Measurements from ENCODE around the gene PRAMEF12. TPM values are rescaled to one million over a fixed set of nuclear protein-coding genes. Genes with fewer than 3 reads are reported as not detected.
"Not testable (repeated sequence)": the region's sequence is repeated elsewhere in the genome, so short reads cannot be mapped to it uniquely, and the experiment has no call there.

The PRAMEF12 gene
- total and polyA plus RNA-seq, 5 donors from 2014 or later = not detected

DNA sequence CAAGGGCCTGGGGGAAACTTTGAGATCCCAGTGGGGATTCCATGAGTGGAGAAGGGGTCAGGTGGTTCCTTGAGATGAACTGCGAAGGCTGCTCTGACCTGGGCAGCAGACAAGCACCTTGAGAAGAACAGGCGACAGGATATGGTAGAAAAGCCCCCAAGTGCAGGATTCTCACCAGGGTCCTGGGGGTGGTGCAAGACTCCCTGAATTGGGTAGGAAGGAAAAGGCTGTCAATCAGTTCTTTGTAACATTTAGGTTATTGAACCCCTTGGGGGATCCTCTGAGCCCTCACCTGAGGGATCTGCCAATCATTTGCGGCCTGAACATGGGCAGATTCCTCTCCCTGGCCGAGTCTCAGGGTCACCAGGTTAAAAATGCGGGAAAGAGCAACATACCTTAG lies 2.4 kb upstream of the PRAMEF12 start:
- no peaks in the 10 kb centered on the region for H3K9me3 ChIP-seq (ENCODE audit: control insufficient read depth in 2 of 2, low read length in 2 of 2)
- Mint-ChIP-seq H3K4me3 (no peak overlapping the region), H3K36me3 (no peaks in the 10 kb centered on the region), H3K27ac (no peak overlapping the region), H3K27me3 (peaks cover 18% of the 10 kb centered on the region), H3K4me1 (no peaks in the 10 kb centered on the region), H3K9me3 (peaks cover 0 to 1% (median 0%) of the 10 kb centered on the region in 7 donors)
- no peak for DNase-seq
- no peaks in the 10 kb centered on the region for H3K36me3 ChIP-seq (ENCODE audit: control insufficient read depth, insufficient read depth, low read length)
- H3K4me1 ChIP-seq (ENCODE audit: control insufficient read depth, insufficient read depth, low read length, poor library complexity, severe bottlenecking) = no peaks in the 10 kb centered on the region
- no peak overlapping the region for H3K27ac ChIP-seq (ENCODE audit: insufficient read depth, low read length, poor library complexity, severe bottlenecking)
- no peak overlapping the region for H3K4me3 ChIP-seq (ENCODE audit: low read depth, low read length)
- ATAC-seq (ENCODE audit: low read depth in 2 of 2) = no peak
- H3K27me3 ChIP-seq (ENCODE audit: control insufficient read depth, insufficient read depth, low read length) = peaks cover 3% of the 10 kb centered on the region

GRCh38 chr1:12772520-12772919 lies 1.0 kb upstream of the PRAMEF12 start:
- DNase-seq = no peak
- H3K27ac Mint-ChIP-seq = no peak overlapping the region
- H3K4me1 Mint-ChIP-seq = no peaks in the 10 kb centered on the region
- H3K27me3 Mint-ChIP-seq = peaks cover 15% of the 10 kb centered on the region
- H3K36me3 Mint-ChIP-seq = no peaks in the 10 kb centered on the region
- H3K9me3 Mint-ChIP-seq = peaks cover 0 to 1% (median 0%) of the 10 kb centered on the region in 7 donors
- Histone ChIP-seq H3K36me3 (ENCODE audit: control insufficient read depth, insufficient read depth, low read length) (no peaks in the 10 kb centered on the region), H3K27ac (ENCODE audit: insufficient read depth, low read length, poor library complexity, severe bottlenecking) (no peak overlapping the region), H3K9me3 (ENCODE audit: control insufficient read depth in 2 of 2, low read length in 2 of 2) (no peaks in the 10 kb centered on the region), H3K4me1 (ENCODE audit: control insufficient read depth, insufficient read depth, low read length, poor library complexity, severe bottlenecking) (no peaks in the 10 kb centered on the region), H3K4me3 (ENCODE audit: low read depth, low read length) (no peak overlapping the region), H3K27me3 (ENCODE audit: control insufficient read depth, insufficient read depth, low read length) (peaks cover 2% of the 10 kb centered on the region)
- no peak overlapping the region for H3K4me3 Mint-ChIP-seq
- ATAC-seq (ENCODE audit: low read depth in 2 of 2) = no peak

- H3K27ac Mint-ChIP-seq = no peak overlapping the region
- Histone ChIP-seq H3K9me3 (ENCODE audit: control insufficient read depth in 2 of 2, low read length in 2 of 2) (no peaks in the 10 kb centered on the region), H3K4me1 (ENCODE audit: control insufficient read depth, insufficient read depth, low read length, poor library complexity, severe bottlenecking) (no peaks in the 10 kb centered on the region), H3K4me3 (ENCODE audit: low read depth, low read length) (no peak overlapping the region), H3K36me3 (ENCODE audit: control insufficient read depth, insufficient read depth, low read length) (no peaks in the 10 kb centered on the region), H3K27me3 (ENCODE audit: control insufficient read depth, insufficient read depth, low read length) (peaks cover 3% of the 10 kb centered on the region), H3K27ac (ENCODE audit: insufficient read depth, low read length, poor library complexity, severe bottlenecking) (no peak overlapping the region)
- H3K27me3 Mint-ChIP-seq = peaks cover 5% of the 10 kb centered on the region
- no peak overlapping the region for H3K4me3 Mint-ChIP-seq
- no peaks in the 10 kb centered on the region for H3K36me3 Mint-ChIP-seq
- H3K4me1 Mint-ChIP-seq = no peaks in the 10 kb centered on the region
- DNase-seq = no peak
- no peak for ATAC-seq (ENCODE audit: low read depth in 2 of 2)
- peaks cover 0 to 1% (median 0%) of the 10 kb centered on the region in 7 donors for H3K9me3 Mint-ChIP-seq
These were observed 1.3 kb downstream of the PRAMEF12 start for GRCh38 chr1:12774801-12775345.

DNA sequence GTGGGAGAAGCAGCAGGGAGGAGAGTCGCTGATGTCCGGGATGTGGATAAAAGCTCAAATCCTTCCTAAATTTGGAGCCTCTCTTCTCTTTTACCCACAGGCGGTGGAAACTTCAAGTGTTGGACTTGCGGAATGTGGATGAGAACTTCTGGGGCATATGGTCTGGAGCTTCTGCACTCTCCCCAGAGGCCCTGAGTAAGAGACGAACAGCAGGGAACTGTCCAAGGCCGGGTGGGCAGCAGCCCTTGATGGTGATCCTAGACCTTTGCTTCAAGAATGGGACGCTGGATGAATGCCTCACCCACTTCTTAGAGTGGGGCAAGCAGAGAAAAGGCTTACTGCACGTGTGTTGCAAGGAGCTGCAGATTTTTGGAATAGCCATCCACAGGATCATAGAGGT lies 1.9 kb downstream of the PRAMEF12 start:
- ATAC-seq (ENCODE audit: low read depth in 2 of 2) (no peak), DNase-seq (no peak)
- H3K9me3 ChIP-seq (ENCODE audit: control insufficient read depth in 2 of 2, low read length in 2 of 2) = no peaks in the 10 kb centered on the region
- no peak overlapping the region for H3K4me3 ChIP-seq (ENCODE audit: low read depth, low read length)
- no peaks in the 10 kb centered on the region for H3K4me1 ChIP-seq (ENCODE audit: control insufficient read depth, insufficient read depth, low read length, poor library complexity, severe bottlenecking)
- H3K36me3 Mint-ChIP-seq = no peaks in the 10 kb centered on the region
- no peak overlapping the region for H3K27ac Mint-ChIP-seq
- H3K27ac ChIP-seq (ENCODE audit: insufficient read depth, low read length, poor library complexity, severe bottlenecking) = no peak overlapping the region
- H3K27me3 Mint-ChIP-seq = peaks cover 5% of the 10 kb centered on the region
- H3K4me1 Mint-ChIP-seq = no peaks in the 10 kb centered on the region
- H3K9me3 Mint-ChIP-seq = no peaks in the 10 kb centered on the region
- no peaks in the 10 kb centered on the region for H3K36me3 ChIP-seq (ENCODE audit: control insufficient read depth, insufficient read depth, low read length)
- no peak overlapping the region for H3K4me3 Mint-ChIP-seq
- H3K27me3 ChIP-seq (ENCODE audit: control insufficient read depth, insufficient read depth, low read length) = peaks cover 3% of the 10 kb centered on the region

GRCh38 chr1:12776801-12777557 lies 3.4 kb downstream of the PRAMEF12 start:
- H3K27me3 Mint-ChIP-seq = peaks cover 5% of the 10 kb centered on the region
- H3K27me3 ChIP-seq (ENCODE audit: control insufficient read depth, insufficient read depth, low read length) = peaks cover 3% of the 10 kb centered on the region
- no peak overlapping the region for H3K27ac Mint-ChIP-seq
- H3K4me3 ChIP-seq (ENCODE audit: low read depth, low read length) = no peak overlapping the region
- no peaks in the 10 kb centered on the region for H3K9me3 Mint-ChIP-seq
- no peaks in the 10 kb centered on the region for H3K9me3 ChIP-seq (ENCODE audit: control insufficient read depth in 2 of 2, low read length in 2 of 2)
- ATAC-seq (ENCODE audit: low read depth in 2 of 2) (no peak), DNase-seq (no peak)
- H3K27ac ChIP-seq (ENCODE audit: insufficient read depth, low read length, poor library complexity, severe bottlenecking) = no peak overlapping the region
- H3K36me3 Mint-ChIP-seq = no peaks in the 10 kb centered on the region
- H3K4me3 Mint-ChIP-seq = no peak overlapping the region
- H3K4me1 Mint-ChIP-seq = no peaks in the 10 kb centered on the region
- H3K4me1 ChIP-seq (ENCODE audit: control insufficient read depth, insufficient read depth, low read length, poor library complexity, severe bottlenecking) = no peaks in the 10 kb centered on the region
- H3K36me3 ChIP-seq (ENCODE audit: control insufficient read depth, insufficient read depth, low read length) = no peaks in the 10 kb centered on the region

DNA sequence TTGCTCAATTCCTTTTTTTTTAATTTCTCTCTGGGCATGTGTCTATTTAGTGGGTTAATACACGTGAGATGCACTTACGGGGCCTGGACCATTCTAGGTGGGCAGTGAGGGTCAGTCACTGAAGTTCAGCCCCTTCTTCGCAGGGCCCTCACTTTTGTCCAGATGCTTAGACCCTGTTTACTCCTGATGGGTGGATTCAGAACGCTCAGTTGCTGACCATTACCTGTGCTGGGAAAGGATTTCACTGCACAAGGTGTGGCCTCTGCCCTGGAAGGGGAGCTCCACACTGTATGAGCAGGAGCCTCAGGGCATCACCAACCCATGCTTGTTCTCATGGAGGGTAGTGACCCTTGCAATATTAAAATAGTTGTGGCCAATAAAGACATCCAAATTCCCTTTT lies 4.5 kb downstream of the PRAMEF12 start:
- Histone ChIP-seq H3K27ac (ENCODE audit: insufficient read depth, low read length, poor library complexity, severe bottlenecking) (no peak overlapping the region), H3K4me3 (ENCODE audit: low read depth, low read length) (no peak overlapping the region), H3K4me1 (ENCODE audit: control insufficient read depth, insufficient read depth, low read length, poor library complexity, severe bottlenecking) (no peaks in the 10 kb centered on the region), H3K9me3 (ENCODE audit: control insufficient read depth in 2 of 2, low read length in 2 of 2) (no peaks in the 10 kb centered on the region), H3K27me3 (ENCODE audit: control insufficient read depth, insufficient read depth, low read length) (peaks cover 3% of the 10 kb centered on the region), H3K36me3 (ENCODE audit: control insufficient read depth, insufficient read depth, low read length) (no peaks in the 10 kb centered on the region)
- no peak overlapping the region for H3K4me3 Mint-ChIP-seq
- H3K9me3 Mint-ChIP-seq = peaks cover 0 to 4% (median 0%) of the 10 kb centered on the region in 7 donors
- no peak for DNase-seq
- ATAC-seq (ENCODE audit: low read depth in 2 of 2) = no peak
- no peaks in the 10 kb centered on the region for H3K36me3 Mint-ChIP-seq
- no peak overlapping the region for H3K27ac Mint-ChIP-seq
- no peaks in the 10 kb centered on the region for H3K27me3 Mint-ChIP-seq
- H3K4me1 Mint-ChIP-seq = no peaks in the 10 kb centered on the region

DNA sequence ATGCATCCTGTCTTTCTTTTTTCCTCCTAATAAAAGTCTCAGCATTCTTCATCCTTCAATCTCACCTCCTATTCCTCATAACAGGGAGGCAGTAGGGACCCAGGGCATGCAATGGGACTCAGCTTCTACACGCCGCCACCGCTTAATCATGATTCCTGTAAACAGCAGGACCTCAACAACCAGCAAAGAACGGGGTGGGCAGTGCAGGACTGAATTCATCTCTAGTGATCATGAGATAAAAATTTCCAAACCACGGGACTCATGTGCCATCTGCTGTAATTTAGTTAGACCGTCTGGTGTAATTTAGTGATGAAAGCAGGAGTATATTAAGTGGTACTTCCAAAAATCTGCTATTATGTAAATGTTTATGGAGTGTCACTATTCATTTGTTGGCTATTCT lies 5.4 kb downstream of the PRAMEF12 start:
- Histone ChIP-seq H3K4me1 (ENCODE audit: control insufficient read depth, insufficient read depth, low read length, poor library complexity, severe bottlenecking) (no peaks in the 10 kb centered on the region), H3K27me3 (ENCODE audit: control insufficient read depth, insufficient read depth, low read length) (peaks cover 3% of the 10 kb centered on the region), H3K27ac (ENCODE audit: insufficient read depth, low read length, poor library complexity, severe bottlenecking) (no peak overlapping the region), H3K36me3 (ENCODE audit: control insufficient read depth, insufficient read depth, low read length) (no peaks in the 10 kb centered on the region), H3K9me3 (ENCODE audit: control insufficient read depth in 2 of 2, low read length in 2 of 2) (peaks cover 0 to 4% of the 10 kb centered on the region in 2 experiments), H3K4me3 (ENCODE audit: low read depth, low read length) (no peak overlapping the region)
- Mint-ChIP-seq H3K36me3 (no peaks in the 10 kb centered on the region), H3K4me3 (no peak overlapping the region), H3K27ac (no peak overlapping the region), H3K4me1 (no peaks in the 10 kb centered on the region), H3K9me3 (peaks cover 0 to 10% (median 1%) of the 10 kb centered on the region in 7 donors), H3K27me3 (no peaks in the 10 kb centered on the region)
- DNase-seq (no peak), ATAC-seq (ENCODE audit: low read depth in 2 of 2) (no peak)

GRCh38 chr1:12781488-12781887 lies 8.0 kb downstream of the PRAMEF12 start:
- peaks cover 0 to 24% (median 3%) of the 10 kb centered on the region in 7 donors for H3K9me3 Mint-ChIP-seq
- not testable (repeated sequence) for H3K36me3 ChIP-seq (ENCODE audit: control insufficient read depth, insufficient read depth, low read length); H3K4me1 ChIP-seq (ENCODE audit: control insufficient read depth, insufficient read depth, low read length, poor library complexity, severe bottlenecking); DNase-seq; H3K4me1 Mint-ChIP-seq; ATAC-seq (ENCODE audit: low read depth in 2 of 2); H3K27me3 ChIP-seq (ENCODE audit: control insufficient read depth, insufficient read depth, low read length); H3K36me3 Mint-ChIP-seq; H3K27ac ChIP-seq (ENCODE audit: insufficient read depth, low read length, poor library complexity, severe bottlenecking); H3K4me3 Mint-ChIP-seq; H3K4me3 ChIP-seq (ENCODE audit: low read depth, low read length); H3K27me3 Mint-ChIP-seq; H3K27ac Mint-ChIP-seq
- H3K9me3 ChIP-seq (ENCODE audit: control insufficient read depth in 2 of 2, low read length in 2 of 2) = peaks cover 6 to 13% of the 10 kb centered on the region in 2 experiments

Measured in CD4-positive, CD25-positive, alpha-beta regulatory T cell (primary cell).